HepG2 (cell line): Measurements from ENCODE around the gene HOXC5. TPM values are rescaled to one million over a fixed set of nuclear protein-coding genes. Genes with fewer than 3 reads are reported as not detected.

Experiments used
- ATAC-seq: fragments of 200-7000 bp; cut with Tn5 transposase; 3 replicates; pipeline ENCODE4 v1.9.1; 2020; ENCODE audit warnings: mild to moderate bottlenecking, moderate library complexity
- BruUV-seq: library from RNA; stranded (reverse); fragments of 400-500 nt; replicated peaks from 2 replicates; lab custom pipeline; 2021; lab: Mats Ljungman, UMichigan
- CTCF ChIA-PET: fragments of 300-600 bp; formaldehyde crosslinking; extraction: SDS; loops from one replicate; lab custom pipeline; 2021; ENCODE audit warnings: low total read pairs, inconsistent platforms, low intra/inter-chr PET ratio; lab: Yijun Ruan, JAX
- POLR2A ChIA-PET: fragments of 350-600 bp; sonication (Branson Sonifier 250); formaldehyde crosslinking; loops from one replicate; lab custom pipeline; 2020; ENCODE audit warnings: antibody characterized with exemption, inconsistent platforms; lab: Yijun Ruan, JAX
- DNase-seq: peaks from one replicate; pipeline ENCODE4 v3.0.0-alpha.2; 2015; ENCODE audit warnings: low spot score
- FAIRE-seq: peaks from 3 replicates; lab custom pipeline; 2011; peaks lifted over from hg19 to GRCh38; lab: Jason Lieb, UNC
- H2AFZ ChIP-seq: one replicate; pipeline ENCODE4 v1.6.1; 2011; ENCODE audit warnings: low read length, inconsistent platforms
- H3K27ac ChIP-seq: fragments of 300-600 bp; 3 replicates; pipeline ENCODE4 v1.8.0; 2011; ENCODE audit warnings: mixed run types, mild to moderate bottlenecking, mixed read lengths, low read length, inconsistent platforms; ENCODE audit not compliant: insufficient read depth; ENCODE audit errors: extremely low read length
- H3K27me3 ChIP-seq, 2 experiments: fragments of 200-600 bp in 1 of 2; 2 replicates in 1 of 2; 3 replicates in 1 of 2; pipeline versions ENCODE4 v1.6.0 to v1.8.0; 2011; ENCODE audit warnings: low read length in 2 of 2, mild to moderate bottlenecking in 2 of 2, moderate library complexity in 2 of 2, inconsistent platforms in 1 of 2; ENCODE audit not compliant: insufficient read depth in 2 of 2, control insufficient read depth in 1 of 2
- H3K36me3 ChIP-seq, 2 experiments: fragments of 200-600 bp in 1 of 2; replicated peaks in 1 of 2; 2 replicates in 1 of 2; 3 replicates in 1 of 2; pipeline versions ENCODE4 v1.5.1 to v1.8.0; 2011; ENCODE audit warnings: low read length in 2 of 2, inconsistent platforms in 1 of 2; ENCODE audit not compliant: insufficient read depth in 2 of 2, control insufficient read depth in 1 of 2
- H3K4me1 ChIP-seq: 2 replicates; pipeline ENCODE4 v1.5.1; 2012; ENCODE audit warnings: low read length, inconsistent platforms; ENCODE audit not compliant: insufficient read depth
- H3K4me2 ChIP-seq: 2 replicates; pipeline ENCODE4 v1.6.0; 2011; ENCODE audit warnings: low read depth, low read length, inconsistent platforms
- H3K4me3 ChIP-seq, 3 experiments: fragments of 200-600 bp in 1 of 3; sonication (generic), shearing (Covaris generic) in 1 of 3; replicated peaks in 1 of 3; 2 replicates each; pipeline ENCODE4 v1.5.1; 2011 to 2016; ENCODE audit warnings: low read length in 3 of 3, inconsistent platforms in 2 of 3, low read depth in 2 of 3, mild to moderate bottlenecking in 2 of 3, control low read depth in 1 of 3, mixed read lengths in 1 of 3; ENCODE audit not compliant: insufficient read depth in 1 of 3
- H3K79me2 ChIP-seq: one replicate; pipeline ENCODE4 v1.6.1; 2011; ENCODE audit warnings: low read length, inconsistent platforms; ENCODE audit not compliant: insufficient read depth
- H3K9ac ChIP-seq: 2 replicates; pipeline ENCODE4 v1.6.0; 2011; ENCODE audit warnings: mild to moderate bottlenecking, low read depth, low read length, inconsistent platforms; ENCODE audit not compliant: insufficient read depth
- H3K9me3 ChIP-seq: 2 replicates; pipeline ENCODE4 v1.5.1; 2012; ENCODE audit warnings: mild to moderate bottlenecking, low read length
- H4K20me1 ChIP-seq: 2 replicates; pipeline ENCODE4 v1.6.0; 2011; ENCODE audit warnings: inconsistent platforms, mild to moderate bottlenecking, low read length, moderate library complexity; ENCODE audit not compliant: insufficient read depth
- HNRNPLL ChIP-seq: fragments of 200-400 bp; formaldehyde crosslinking; IDR thresholded peaks from 2 replicates; pipeline ENCODE4 v1.6.1; 2017; ENCODE audit warnings: mild to moderate bottlenecking, low read depth, low read length; ENCODE audit not compliant: poor library complexity, severe bottlenecking
- JARID2 ChIP-seq: sonication (generic); formaldehyde crosslinking; IDR thresholded peaks from 2 replicates; pipeline ENCODE4 v1.8.1; 2023; ENCODE audit warnings: missing genetic modification reagents, inconsistent platforms; ENCODE audit not compliant: insufficient replicate concordance
- JUND ChIP-seq: sonication (generic); formaldehyde crosslinking; IDR thresholded peaks from 2 replicates; pipeline ENCODE4 v1.8.0; 2022; ENCODE audit warnings: mild to moderate bottlenecking, missing genetic modification reagents
- MATR3 ChIP-seq: sonication (generic); formaldehyde crosslinking; IDR thresholded peaks from 2 replicates; pipeline ENCODE4 v1.4.0; 2020; ENCODE audit warnings: missing genetic modification reagents
- PAWR ChIP-seq: sonication (generic); formaldehyde crosslinking; IDR thresholded peaks from 2 replicates; pipeline ENCODE4 v1.4.0; 2020; ENCODE audit warnings: missing genetic modification reagents, mild to moderate bottlenecking, borderline replicate concordance
- TP53 ChIP-seq: sonication (generic); formaldehyde crosslinking; conservative IDR thresholded peaks from 2 replicates; pipeline ENCODE4 v1.4.0; 2020; ENCODE audit warnings: missing genetic modification reagents
- TSC22D2 ChIP-seq: sonication (generic); formaldehyde crosslinking; IDR thresholded peaks from 2 replicates; pipeline ENCODE4 v1.5.1; 2020; ENCODE audit warnings: missing genetic modification reagents, mild to moderate bottlenecking, borderline replicate concordance
- ZNF724P ChIP-seq: sonication (generic); formaldehyde crosslinking; IDR thresholded peaks from 2 replicates; pipeline ENCODE4 v1.8.0; 2022; ENCODE audit warnings: missing genetic modification reagents, borderline replicate concordance
- WGBS: methylation state at CpG from one replicate; pipeline ENCODE4 v1.1.6; 2017; ENCODE audit warnings: low lambda C conversion rate; 5-methylcytosine and 5-hydroxymethylcytosine counted together
- in situ Hi-C: cut with HindIII; loops from 2 replicates; pipeline ENCODE4 v1.10.0; 2017; ENCODE audit warnings: low pct_unique_long_range_greater_than_20kb; ENCODE audit not compliant: extremely low pct_ligation_motif_present
- intact Hi-C: fragments of 100-400 bp; cut with micrococcal nuclease; formaldehyde crosslinking; loops from one replicate; pipeline ENCODE4 v1.10.0; 2022; ENCODE audit not compliant: unreplicated experiment
- polyA plus RNA-seq, 8 experiments: library from polyadenylated mRNA; depleted of rRNA in 3 of 8; stranded (reverse) in 7 of 8; unstranded in 1 of 8; fragments of >200 nt; fragmentation: Illumina TruSeq in 4 of 8; extraction: Trizol in 4 of 8; gene quantifications; 2 replicates each; pipeline versions ENCODE4 v1.2.1 to v1.2.3, GENCODE V29; 2011 to 2016; ENCODE audit warnings: low read depth in 4 of 8, missing spikeins in 1 of 8, mixed read lengths in 1 of 8; ENCODE audit not compliant: insufficient read depth in 1 of 8
- total RNA-seq, 5 experiments: library from RNA; depleted of rRNA; stranded (reverse); fragments of >200 nt; fragmentation: Illumina TruSeq; extraction: Trizol; gene quantifications; 2 replicates each; pipeline ENCODE4 v1.2.3, GENCODE V29; 2016; ENCODE audit warnings: low read depth in 1 of 5
- TF ChIP-seq, protein P1 (sequence below): sonication (generic); formaldehyde crosslinking; IDR thresholded peaks from 2 replicates; pipeline ENCODE4 v1.5.0; 2020; ENCODE audit warnings: missing genetic modification reagents
- TF ChIP-seq, protein P2 (sequence below): sonication (generic); formaldehyde crosslinking; IDR thresholded peaks from 2 replicates; pipeline ENCODE4 v1.4.0; 2020; ENCODE audit warnings: missing genetic modification reagents
- TF ChIP-seq, protein P3 (sequence below): sonication (generic); formaldehyde crosslinking; IDR thresholded peaks from 2 replicates; pipeline ENCODE4 v1.4.0; 2020; ENCODE audit warnings: mild to moderate bottlenecking, missing genetic modification reagents

HOXC5 gene
- total and polyA plus RNA-seq, 2 of the 13 experiments (the other 11 are each of a cell fraction or from before 2014, with no cell fraction given) = not detected

DNA sequence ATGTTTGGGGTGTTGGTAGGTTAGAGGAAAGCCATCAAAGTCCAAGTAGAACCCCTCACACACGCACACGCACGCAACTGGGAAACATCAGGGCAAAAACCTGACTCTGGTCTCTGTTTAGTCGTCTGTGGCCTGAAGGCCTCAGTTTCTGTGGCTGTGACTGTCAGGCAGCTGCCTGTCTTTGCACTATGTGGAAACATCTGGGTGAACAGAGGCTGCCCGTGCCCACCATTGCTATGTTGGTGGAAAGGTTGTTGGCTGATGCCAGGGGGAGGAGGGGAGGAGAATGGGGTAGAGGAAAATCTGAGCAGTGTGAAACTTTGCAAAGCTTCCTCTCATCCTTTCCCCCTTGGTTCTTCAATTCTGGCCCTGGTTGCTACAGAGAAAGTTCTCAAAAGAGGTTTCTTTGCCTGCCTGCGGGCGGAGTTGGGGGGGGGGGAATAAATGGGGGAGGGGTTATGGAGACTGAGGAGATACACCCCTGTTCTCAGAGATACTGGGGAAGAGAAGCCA lies 40.4 kb upstream of the HOXC5 start:
- Histone ChIP-seq H3K9ac (no peak overlapping the region), H3K9me3 (no peaks in the 10 kb centered on the region), H3K27ac (no peak overlapping the region), H3K4me1 (peaks cover 49% of the 10 kb centered on the region), H3K4me3 (no peak overlapping the region), H3K36me3 (no peaks in the 10 kb centered on the region), H4K20me1 (no peaks in the 10 kb centered on the region)
- ChIA-PET POLR2A (no interaction called here), CTCF (no interaction called here)
- no peak for ATAC-seq
- in situ Hi-C loops = loop anchor here (10.0 kb wide), 1 partner anchor 382 kb away; no protein-coding TSS in a partner anchor
- intact Hi-C loops = no loop called here
- no peak for DNase-seq
- no TSS peak for BruUV-seq
- TF ChIP-seq, protein P1, sequence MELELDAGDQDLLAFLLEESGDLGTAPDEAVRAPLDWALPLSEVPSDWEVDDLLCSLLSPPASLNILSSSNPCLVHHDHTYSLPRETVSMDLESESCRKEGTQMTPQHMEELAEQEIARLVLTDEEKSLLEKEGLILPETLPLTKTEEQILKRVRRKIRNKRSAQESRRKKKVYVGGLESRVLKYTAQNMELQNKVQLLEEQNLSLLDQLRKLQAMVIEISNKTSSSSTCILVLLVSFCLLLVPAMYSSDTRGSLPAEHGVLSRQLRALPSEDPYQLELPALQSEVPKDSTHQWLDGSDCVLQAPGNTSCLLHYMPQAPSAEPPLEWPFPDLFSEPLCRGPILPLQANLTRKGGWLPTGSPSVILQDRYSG (CRISPR knock-in tag) = no peak
- TF ChIP-seq, all 625 proteins: peak for 0
- WGBS = 67% methylated on average over 7 of the region's 7 CpGs
- Histone ChIP-seq H2AFZ (no peak overlapping the region), H3K27me3 (peaks cover 10 to 49% of the 10 kb centered on the region in 2 experiments), H3K79me2 (no peaks in the 10 kb centered on the region), H3K4me2 (no peak overlapping the region)
- FAIRE-seq = no peak

- intact Hi-C loops (no loop called here), in situ Hi-C loops (loop anchor here (10.0 kb wide), 1 partner anchor 381 kb away; no protein-coding TSS in a partner anchor)
- Histone ChIP-seq H3K79me2 (no peaks in the 10 kb centered on the region), H3K9ac (no peak overlapping the region), H3K4me3 (no peak overlapping the region), H3K36me3 (no peaks in the 10 kb centered on the region), H3K27me3 (peaks cover 10 to 56% of the 10 kb centered on the region in 2 experiments), H3K4me1 (peaks cover 39% of the 10 kb centered on the region), H3K27ac (no peak overlapping the region), H3K9me3 (no peaks in the 10 kb centered on the region), H2AFZ (no peak overlapping the region), H4K20me1 (no peaks in the 10 kb centered on the region), H3K4me2 (no peak overlapping the region)
- 80% methylated on average over 17 of the region's 18 CpGs for WGBS
- ChIA-PET POLR2A (no interaction called here), CTCF (no interaction called here)
- DNase-seq (no peak), FAIRE-seq (no peak), ATAC-seq (no peak)
- no TSS peak for BruUV-seq
- TF ChIP-seq TSC22D2 (CRISPR knock-in tag) (no peak), JUND (CRISPR knock-in tag) (no peak), TP53 (CRISPR knock-in tag) (no peak), JARID2 (CRISPR knock-in tag) (no peak), HNRNPLL (no peak), ZNF724P (CRISPR knock-in tag) (no peak), MATR3 (CRISPR knock-in tag) (no peak), PAWR (CRISPR knock-in tag) (no peak)
- TF ChIP-seq, protein P2, sequence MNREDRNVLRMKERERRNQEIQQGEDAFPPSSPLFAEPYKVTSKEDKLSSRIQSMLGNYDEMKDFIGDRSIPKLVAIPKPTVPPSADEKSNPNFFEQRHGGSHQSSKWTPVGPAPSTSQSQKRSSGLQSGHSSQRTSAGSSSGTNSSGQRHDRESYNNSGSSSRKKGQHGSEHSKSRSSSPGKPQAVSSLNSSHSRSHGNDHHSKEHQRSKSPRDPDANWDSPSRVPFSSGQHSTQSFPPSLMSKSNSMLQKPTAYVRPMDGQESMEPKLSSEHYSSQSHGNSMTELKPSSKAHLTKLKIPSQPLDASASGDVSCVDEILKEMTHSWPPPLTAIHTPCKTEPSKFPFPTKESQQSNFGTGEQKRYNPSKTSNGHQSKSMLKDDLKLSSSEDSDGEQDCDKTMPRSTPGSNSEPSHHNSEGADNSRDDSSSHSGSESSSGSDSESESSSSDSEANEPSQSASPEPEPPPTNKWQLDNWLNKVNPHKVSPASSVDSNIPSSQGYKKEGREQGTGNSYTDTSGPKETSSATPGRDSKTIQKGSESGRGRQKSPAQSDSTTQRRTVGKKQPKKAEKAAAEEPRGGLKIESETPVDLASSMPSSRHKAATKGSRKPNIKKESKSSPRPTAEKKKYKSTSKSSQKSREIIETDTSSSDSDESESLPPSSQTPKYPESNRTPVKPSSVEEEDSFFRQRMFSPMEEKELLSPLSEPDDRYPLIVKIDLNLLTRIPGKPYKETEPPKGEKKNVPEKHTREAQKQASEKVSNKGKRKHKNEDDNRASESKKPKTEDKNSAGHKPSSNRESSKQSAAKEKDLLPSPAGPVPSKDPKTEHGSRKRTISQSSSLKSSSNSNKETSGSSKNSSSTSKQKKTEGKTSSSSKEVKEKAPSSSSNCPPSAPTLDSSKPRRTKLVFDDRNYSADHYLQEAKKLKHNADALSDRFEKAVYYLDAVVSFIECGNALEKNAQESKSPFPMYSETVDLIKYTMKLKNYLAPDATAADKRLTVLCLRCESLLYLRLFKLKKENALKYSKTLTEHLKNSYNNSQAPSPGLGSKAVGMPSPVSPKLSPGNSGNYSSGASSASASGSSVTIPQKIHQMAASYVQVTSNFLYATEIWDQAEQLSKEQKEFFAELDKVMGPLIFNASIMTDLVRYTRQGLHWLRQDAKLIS (CRISPR knock-in tag) = no peak
- TF ChIP-seq, protein P3, sequence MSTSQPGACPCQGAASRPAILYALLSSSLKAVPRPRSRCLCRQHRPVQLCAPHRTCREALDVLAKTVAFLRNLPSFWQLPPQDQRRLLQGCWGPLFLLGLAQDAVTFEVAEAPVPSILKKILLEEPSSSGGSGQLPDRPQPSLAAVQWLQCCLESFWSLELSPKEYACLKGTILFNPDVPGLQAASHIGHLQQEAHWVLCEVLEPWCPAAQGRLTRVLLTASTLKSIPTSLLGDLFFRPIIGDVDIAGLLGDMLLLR (CRISPR knock-in tag) = no peak
These were observed 39.5 kb upstream of the HOXC5 start for GRCh38 chr12:53993162-53994008.
